HepG2 (cell line): ENCODE measurements around the gene ACTR3. TPM values are rescaled to one million over a fixed set of nuclear protein-coding genes. Genes with fewer than 3 reads are reported as not detected.

ENCODE experiments used
- ATAC-seq: fragments of 200-7000 bp; cut with Tn5 transposase; 3 replicates; pipeline ENCODE4 v1.9.1; 2020; ENCODE audit warnings: mild to moderate bottlenecking, moderate library complexity
- BruUV-seq: library from RNA; stranded (reverse); fragments of 400-500 nt; replicated peaks from 2 replicates; lab custom pipeline; 2021; lab: Mats Ljungman, UMichigan
- CTCF ChIA-PET: fragments of 300-600 bp; formaldehyde crosslinking; extraction: SDS; loops from one replicate; lab custom pipeline; 2021; ENCODE audit warnings: low total read pairs, inconsistent platforms, low intra/inter-chr PET ratio; lab: Yijun Ruan, JAX
- POLR2A ChIA-PET: fragments of 350-600 bp; sonication (Branson Sonifier 250); formaldehyde crosslinking; loops from one replicate; lab custom pipeline; 2020; ENCODE audit warnings: antibody characterized with exemption, inconsistent platforms; lab: Yijun Ruan, JAX
- DNase-seq: peaks from one replicate; pipeline ENCODE4 v3.0.0-alpha.2; 2015; ENCODE audit warnings: low spot score
- FAIRE-seq: peaks from 3 replicates; lab custom pipeline; 2011; peaks lifted over from hg19 to GRCh38; lab: Jason Lieb, UNC
- H2AFZ ChIP-seq: one replicate; pipeline ENCODE4 v1.6.1; 2011; ENCODE audit warnings: low read length, inconsistent platforms
- H3K27ac ChIP-seq: fragments of 300-600 bp; 3 replicates; pipeline ENCODE4 v1.8.0; 2011; ENCODE audit warnings: mixed run types, mild to moderate bottlenecking, mixed read lengths, low read length, inconsistent platforms; ENCODE audit not compliant: insufficient read depth; ENCODE audit errors: extremely low read length
- H3K27me3 ChIP-seq, 2 experiments: fragments of 200-600 bp in 1 of 2; 2 replicates in 1 of 2; 3 replicates in 1 of 2; pipeline versions ENCODE4 v1.6.0 to v1.8.0; 2011; ENCODE audit warnings: low read length in 2 of 2, mild to moderate bottlenecking in 2 of 2, moderate library complexity in 2 of 2, inconsistent platforms in 1 of 2; ENCODE audit not compliant: insufficient read depth in 2 of 2, control insufficient read depth in 1 of 2
- H3K36me3 ChIP-seq, 2 experiments: fragments of 200-600 bp in 1 of 2; replicated peaks in 1 of 2; 2 replicates in 1 of 2; 3 replicates in 1 of 2; pipeline versions ENCODE4 v1.5.1 to v1.8.0; 2011; ENCODE audit warnings: low read length in 2 of 2, inconsistent platforms in 1 of 2; ENCODE audit not compliant: insufficient read depth in 2 of 2, control insufficient read depth in 1 of 2
- H3K4me1 ChIP-seq: 2 replicates; pipeline ENCODE4 v1.5.1; 2012; ENCODE audit warnings: low read length, inconsistent platforms; ENCODE audit not compliant: insufficient read depth
- H3K4me2 ChIP-seq: 2 replicates; pipeline ENCODE4 v1.6.0; 2011; ENCODE audit warnings: low read depth, low read length, inconsistent platforms
- H3K4me3 ChIP-seq, 3 experiments: fragments of 200-600 bp in 1 of 3; sonication (generic), shearing (Covaris generic) in 1 of 3; replicated peaks in 1 of 3; 2 replicates each; pipeline ENCODE4 v1.5.1; 2011 to 2016; ENCODE audit warnings: low read length in 3 of 3, inconsistent platforms in 2 of 3, low read depth in 2 of 3, mild to moderate bottlenecking in 2 of 3, control low read depth in 1 of 3, mixed read lengths in 1 of 3; ENCODE audit not compliant: insufficient read depth in 1 of 3
- H3K79me2 ChIP-seq: one replicate; pipeline ENCODE4 v1.6.1; 2011; ENCODE audit warnings: low read length, inconsistent platforms; ENCODE audit not compliant: insufficient read depth
- H3K9ac ChIP-seq: 2 replicates; pipeline ENCODE4 v1.6.0; 2011; ENCODE audit warnings: mild to moderate bottlenecking, low read depth, low read length, inconsistent platforms; ENCODE audit not compliant: insufficient read depth
- H3K9me3 ChIP-seq: 2 replicates; pipeline ENCODE4 v1.5.1; 2012; ENCODE audit warnings: mild to moderate bottlenecking, low read length
- H4K20me1 ChIP-seq: 2 replicates; pipeline ENCODE4 v1.6.0; 2011; ENCODE audit warnings: inconsistent platforms, mild to moderate bottlenecking, low read length, moderate library complexity; ENCODE audit not compliant: insufficient read depth
- DZIP1 ChIP-seq: sonication (generic); formaldehyde crosslinking; IDR thresholded peaks from 2 replicates; pipeline ENCODE4 v1.5.0; 2020; ENCODE audit warnings: mild to moderate bottlenecking, missing genetic modification reagents
- ERF ChIP-seq: IDR thresholded peaks from 2 replicates; pipeline ENCODE4 v1.6.1; 2018; ENCODE audit warnings: missing biosample characterization, missing genetic modification reagents
- NFKB2 ChIP-seq: sonication (generic); formaldehyde crosslinking; IDR thresholded peaks from 2 replicates; pipeline ENCODE4 v1.4.0; 2020; ENCODE audit warnings: missing genetic modification reagents, borderline replicate concordance
- REPIN1 ChIP-seq: sonication (generic); formaldehyde crosslinking; IDR thresholded peaks from 2 replicates; pipeline ENCODE4 v1.8.0; 2022; ENCODE audit warnings: missing genetic modification reagents, low read depth, mild to moderate bottlenecking, borderline replicate concordance
- STAT6 ChIP-seq: sonication (generic); formaldehyde crosslinking; IDR thresholded peaks from 2 replicates; pipeline ENCODE4 v1.4.0; 2020; ENCODE audit warnings: missing genetic modification reagents, mild to moderate bottlenecking, borderline replicate concordance
- TGIF2 ChIP-seq: IDR thresholded peaks from 2 replicates; pipeline ENCODE4 v1.6.1; 2016; ENCODE audit warnings: control low read depth, missing compliant biosample characterization
- TRAFD1 ChIP-seq: sonication (generic); formaldehyde crosslinking; IDR thresholded peaks from 2 replicates; pipeline ENCODE4 v1.5.1; 2020; ENCODE audit warnings: missing genetic modification reagents, mild to moderate bottlenecking, borderline replicate concordance
- ZBTB2 ChIP-seq: sonication (generic); formaldehyde crosslinking; IDR thresholded peaks from 2 replicates; pipeline ENCODE4 v1.8.0; 2022; ENCODE audit warnings: low read depth, missing genetic modification reagents
- ZBTB39 ChIP-seq: sonication (generic); formaldehyde crosslinking; IDR thresholded peaks from 2 replicates; pipeline ENCODE4 v1.5.0; 2020; ENCODE audit warnings: missing genetic modification reagents
- WGBS: methylation state at CpG from one replicate; pipeline ENCODE4 v1.1.6; 2017; ENCODE audit warnings: low lambda C conversion rate; 5-methylcytosine and 5-hydroxymethylcytosine counted together
- in situ Hi-C: cut with HindIII; loops from 2 replicates; pipeline ENCODE4 v1.10.0; 2017; ENCODE audit warnings: low pct_unique_long_range_greater_than_20kb; ENCODE audit not compliant: extremely low pct_ligation_motif_present
- intact Hi-C: fragments of 100-400 bp; cut with micrococcal nuclease; formaldehyde crosslinking; loops from one replicate; pipeline ENCODE4 v1.10.0; 2022; ENCODE audit not compliant: unreplicated experiment
- polyA plus RNA-seq, 8 experiments: library from polyadenylated mRNA; depleted of rRNA in 3 of 8; stranded (reverse) in 7 of 8; unstranded in 1 of 8; fragments of >200 nt; fragmentation: Illumina TruSeq in 4 of 8; extraction: Trizol in 4 of 8; gene quantifications; 2 replicates each; pipeline versions ENCODE4 v1.2.1 to v1.2.3, GENCODE V29; 2011 to 2016; ENCODE audit warnings: low read depth in 4 of 8, missing spikeins in 1 of 8, mixed read lengths in 1 of 8; ENCODE audit not compliant: insufficient read depth in 1 of 8
- total RNA-seq, 5 experiments: library from RNA; depleted of rRNA; stranded (reverse); fragments of >200 nt; fragmentation: Illumina TruSeq; extraction: Trizol; gene quantifications; 2 replicates each; pipeline ENCODE4 v1.2.3, GENCODE V29; 2016; ENCODE audit warnings: low read depth in 1 of 5

The ACTR3 gene
- total and polyA plus RNA-seq, 2 of the 13 experiments (the other 11 are each of a cell fraction or from before 2014, with no cell fraction given), result 123 to 225 TPM

- Histone ChIP-seq H3K4me2 (peak overlapping the region; percentile 74), H4K20me1 (no peaks in the 10 kb centered on the region), H3K9me3 (no peaks in the 10 kb centered on the region), H3K79me2 (no peaks in the 10 kb centered on the region), H3K4me1 (peaks cover 74% of the 10 kb centered on the region), H3K4me3 (peak overlapping the region in 1 of 3 experiments; percentile 41; a peak in 2 of 6 replicates), H2AFZ (no peak overlapping the region), H3K9ac (peak overlapping the region; percentile 89), H3K27ac (peak overlapping the region; percentile 97), H3K36me3 (no peaks in the 10 kb centered on the region), H3K27me3 (no peaks in the 10 kb centered on the region)
- WGBS, result 92% methylated on average over 92 of the region's 93 CpGs
- intact Hi-C loops (loop anchor here (5.0 kb wide), 3 partner anchors 98 to 377 kb away; no protein-coding TSS in a partner anchor), in situ Hi-C loops (loop anchor here (5.0 kb wide), 1 partner anchor 573 kb away; no protein-coding TSS in a partner anchor)
- ATAC-seq, result no peak
- no TSS peak for BruUV-seq
- no peak for DNase-seq
- FAIRE-seq, result no peak
- ChIA-PET CTCF (interaction anchor here (1.3 to 4.3 kb wide), 3 partner anchors 14 to 572 kb away, joined by 3 to 70 read pairs (median 8); no protein-coding TSS in a partner anchor), POLR2A (interaction anchor here (0.7 to 5.0 kb wide), 5 partner anchors 12 to 572 kb away, joined by 3 to 103 read pairs (median 5); partner anchors contain the start of gene SLC35F5)
- no peak for TF ChIP-seq ZBTB39
- TF ChIP-seq STAT6 (CRISPR knock-in tag), result no peak
- TF ChIP-seq NFKB2, result peak; percentile 40; the same call in 1 of the 2 replicates
- no peak for TF ChIP-seq ERF (CRISPR knock-in tag)
- no peak for TF ChIP-seq TRAFD1 (CRISPR knock-in tag)
- TF ChIP-seq DZIP1 (CRISPR knock-in tag), result peak; percentile 56; the same call in 1 of the 2 replicates
- no peak for TF ChIP-seq ZBTB2 (CRISPR knock-in tag)
- 0 out of 2 replicates have a peak, but pooled peaks have one; percentile 53 for TF ChIP-seq TGIF2 (CRISPR knock-in tag)
- TF ChIP-seq REPIN1 (CRISPR knock-in tag), result no peak
Observed at GRCh38 chr2:113979191-113980128, 89.6 kb downstream of the ACTR3 start.
